AG09309 (cell line): ENCODE results near the gene NCF4.

ENCODE experiments used
- DNase-seq: peaks from one replicate; pipeline ENCODE4 v3.0.0-alpha.2; 2010; ENCODE audit warnings: low read depth
- H3K4me3 ChIP-seq: 2 replicates; pipeline ENCODE4 v1.5.1; 2011; ENCODE audit warnings: mild to moderate bottlenecking, low read depth, low read length, moderate library complexity; ENCODE audit not compliant: control insufficient read depth
- CTCF ChIP-seq: IDR thresholded peaks from 2 replicates; pipeline ENCODE4 v1.5.1; 2011; ENCODE audit warnings: mild to moderate bottlenecking, low read depth, low read length, inconsistent platforms; ENCODE audit not compliant: insufficient read depth, control insufficient read depth; ENCODE audit errors: missing control alignments

NCF4 gene

GRCh38 chr22:36887162-36887561, 26.4 kb downstream of the NCF4 start:
- DNase-seq, result no peak
- H3K4me3 ChIP-seq, result no peak overlapping the region
- no peak for TF ChIP-seq CTCF

- TF ChIP-seq CTCF, result no peak
- DNase-seq, result no peak
- no peak overlapping the region for H3K4me3 ChIP-seq
Observed at GRCh38 chr22:36891646-36892045, 30.8 kb downstream of the NCF4 start.

- no peak for DNase-seq
- H3K4me3 ChIP-seq, result no peak overlapping the region
- no peak for TF ChIP-seq CTCF
Observed at GRCh38 chr22:36892292-36892691, 31.5 kb downstream of the NCF4 start.

- no peak overlapping the region for H3K4me3 ChIP-seq
- TF ChIP-seq CTCF, result no peak
- no peak for DNase-seq
Observed at GRCh38 chr22:36893262-36893661, 32.5 kb downstream of the NCF4 start.

GRCh38 chr22:36894266-36894665, 33.5 kb downstream of the NCF4 start:
- H3K4me3 ChIP-seq, result no peak overlapping the region
- no peak for TF ChIP-seq CTCF
- DNase-seq, result no peak

- DNase-seq, result no peak
- TF ChIP-seq CTCF, result no peak
- no peak overlapping the region for H3K4me3 ChIP-seq
Observed at GRCh38 chr22:36897611-36898010, 36.8 kb downstream of the NCF4 start.

- H3K4me3 ChIP-seq, result no peak overlapping the region
- no peak for TF ChIP-seq CTCF
- no peak for DNase-seq
Observed at GRCh38 chr22:36898690-36899089, 37.9 kb downstream of the NCF4 start.
